ENCODE data around the gene USHBP1.

USHBP1 gene

DNA sequence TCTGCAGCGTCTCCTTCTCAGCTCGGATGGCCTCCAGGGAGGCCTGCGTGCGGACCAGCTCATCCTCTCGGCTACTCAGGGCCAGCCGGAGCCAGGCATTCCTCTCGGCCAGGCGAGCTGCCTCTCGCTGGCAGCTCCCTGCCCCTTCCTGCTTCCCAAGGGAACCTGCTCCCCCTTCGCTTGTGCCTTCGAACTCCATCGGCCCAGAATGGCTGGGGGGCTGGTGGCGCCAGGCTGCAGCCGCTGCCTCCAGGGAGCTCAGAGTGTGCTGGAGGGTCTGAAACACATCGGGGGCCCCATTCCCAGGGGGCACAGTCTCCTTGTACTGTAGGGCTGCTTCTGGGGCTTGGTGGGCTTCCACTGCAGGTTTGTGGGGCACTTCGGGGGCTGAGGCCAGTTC, 2.0 kb downstream of the USHBP1 start:
- no peak for DNase-seq

DNA sequence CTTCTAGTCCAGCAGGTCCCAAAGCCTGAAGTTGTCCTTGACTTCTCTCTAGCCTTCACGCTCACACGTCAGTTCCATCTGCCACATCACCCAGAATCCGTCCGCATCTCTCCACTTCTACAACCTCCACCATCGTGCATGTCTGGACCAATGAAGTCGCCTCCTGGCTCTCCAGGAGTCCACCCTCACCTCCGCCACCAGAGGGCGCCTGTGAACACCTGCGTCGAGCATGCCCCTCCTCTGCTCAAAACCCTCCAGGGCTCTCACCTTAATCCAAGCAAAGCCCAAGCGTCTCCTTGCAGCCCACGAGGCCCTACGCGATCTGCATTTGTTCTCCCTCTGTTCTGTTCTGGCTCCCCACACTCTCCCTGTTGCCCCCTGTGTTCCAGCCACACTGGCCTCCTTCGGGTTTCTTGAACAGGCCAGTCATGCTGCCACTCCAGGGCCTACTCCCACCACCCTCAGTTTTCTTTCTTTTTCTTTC, 3.7 kb downstream of the USHBP1 start:
- peak in 2 of 3 experiments; percentile 45 to 65 for DNase-seq

DNA sequence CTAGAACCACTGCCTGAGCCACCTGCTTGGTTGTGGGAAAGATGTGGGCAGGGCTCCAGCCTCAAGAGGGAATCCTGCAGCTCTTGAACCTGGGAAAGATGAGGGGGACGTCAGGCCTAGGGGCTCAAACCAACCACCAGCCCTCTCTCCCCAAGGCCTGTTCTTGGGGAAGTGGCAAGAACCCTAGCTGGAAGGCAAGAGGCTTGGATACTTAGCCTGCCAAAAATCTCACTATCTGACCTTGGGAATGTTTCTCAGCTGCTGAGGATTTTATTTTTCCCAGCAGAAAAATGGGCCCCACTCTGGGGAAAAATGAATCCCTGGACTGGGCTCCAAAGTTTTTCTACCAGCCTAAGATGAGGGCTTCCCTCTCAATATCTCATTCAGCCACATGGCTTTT, 4.6 kb downstream of the USHBP1 start:
- DNase-seq, result no peak

DNA sequence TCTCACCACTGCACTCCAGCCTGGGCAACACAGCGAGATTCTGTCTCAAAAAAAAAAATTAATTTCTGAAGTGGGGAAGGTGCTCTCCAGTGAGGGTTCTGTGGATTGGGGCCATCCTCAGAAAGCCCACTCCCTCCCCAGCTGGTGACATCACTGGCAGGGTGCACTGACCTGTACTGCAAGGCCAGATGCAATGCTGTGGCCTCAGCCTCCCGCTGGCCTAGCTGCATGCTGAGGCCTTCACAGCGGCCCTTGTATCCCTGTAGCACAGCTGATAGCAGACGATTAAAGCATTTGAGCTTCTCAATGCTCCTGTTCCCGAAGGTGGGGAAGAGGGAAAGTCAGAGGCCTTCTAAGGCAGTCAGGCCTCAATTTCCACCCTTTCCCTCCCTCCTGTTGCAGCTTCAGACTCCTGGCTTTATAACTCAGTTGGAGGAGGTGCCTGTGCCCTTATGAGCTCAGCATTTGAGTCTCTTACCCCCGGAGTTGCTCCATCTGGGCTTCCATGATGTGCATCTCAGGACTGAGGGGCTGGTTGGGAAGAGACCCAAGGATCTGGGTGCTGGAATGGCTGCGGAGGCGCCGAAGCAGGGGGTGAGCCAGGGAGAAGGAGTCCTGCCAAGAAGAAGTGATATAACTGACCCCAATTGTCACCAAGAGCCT, 5.3 kb downstream of the USHBP1 start:
- DNase-seq, result peak in 2 of 3 experiments; percentile 29 to 43

DNA sequence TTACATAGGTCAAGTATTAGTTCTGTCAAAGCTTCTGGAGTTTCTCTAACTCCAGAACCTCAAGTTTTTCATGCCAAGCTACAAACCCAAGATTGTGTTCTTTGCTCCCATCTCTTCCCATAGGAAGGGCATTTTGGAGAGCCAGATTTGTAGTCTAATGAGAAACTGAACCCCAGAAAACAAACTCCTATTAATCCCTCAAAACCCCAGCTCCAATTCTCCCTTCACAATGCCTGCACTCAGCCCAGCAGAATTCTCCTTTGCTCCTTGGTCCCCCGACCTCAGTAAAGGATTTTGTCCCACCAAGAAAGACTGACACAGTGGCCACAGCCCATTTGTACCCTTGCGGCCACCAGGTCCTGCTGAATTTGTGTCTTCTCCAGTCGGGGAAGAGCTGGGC, 8.4 kb downstream of the USHBP1 start:
- no peak for DNase-seq

DNA sequence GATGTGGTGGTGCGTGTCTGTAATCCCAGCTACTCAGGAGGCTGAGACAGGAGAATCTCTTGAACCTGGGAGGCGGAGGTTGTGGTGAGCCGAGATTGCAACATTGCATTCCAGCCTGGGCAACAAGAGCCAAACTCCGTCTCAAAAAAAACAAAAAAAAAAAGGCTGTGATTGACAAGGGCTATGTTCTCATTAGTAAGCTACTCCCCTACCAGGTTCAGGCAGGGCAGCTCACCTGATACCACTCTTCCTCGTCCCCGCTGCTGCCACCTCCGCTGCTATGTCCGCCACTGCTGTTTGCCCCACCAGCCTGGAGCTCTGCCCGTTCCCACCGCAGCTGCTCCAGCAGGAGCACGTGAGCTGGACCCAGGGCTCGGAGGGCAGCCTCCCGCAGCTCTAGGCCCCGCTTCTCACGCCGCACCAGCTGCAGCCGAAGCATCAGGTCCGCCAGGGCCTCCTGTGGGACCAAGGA, 9.4 kb downstream of the USHBP1 start:
- DNase-seq, result peak in 2 of 3 experiments; percentile 10 to 46

DNA sequence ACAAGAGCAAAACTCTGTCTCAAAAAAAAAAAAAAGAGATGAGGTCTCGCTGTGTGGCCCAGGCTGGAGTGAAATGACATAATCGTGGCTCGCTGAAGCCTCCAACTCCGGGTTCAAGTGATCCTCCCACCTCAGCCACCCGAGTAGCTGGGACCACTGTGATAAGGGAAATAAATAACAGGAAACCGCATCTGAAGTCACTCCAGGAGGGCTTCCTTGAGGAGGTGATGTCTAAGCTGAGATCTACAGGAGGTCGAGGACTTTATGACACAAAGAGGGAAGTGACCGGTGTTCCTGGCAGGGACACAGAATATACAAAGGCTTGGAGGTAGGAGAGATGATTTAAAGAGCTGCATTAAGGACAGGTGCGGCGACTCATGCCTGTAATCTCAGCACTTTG, 9.9 kb downstream of the USHBP1 start:
- peak in 1 of 3 experiments; percentile 12 for DNase-seq

DNA sequence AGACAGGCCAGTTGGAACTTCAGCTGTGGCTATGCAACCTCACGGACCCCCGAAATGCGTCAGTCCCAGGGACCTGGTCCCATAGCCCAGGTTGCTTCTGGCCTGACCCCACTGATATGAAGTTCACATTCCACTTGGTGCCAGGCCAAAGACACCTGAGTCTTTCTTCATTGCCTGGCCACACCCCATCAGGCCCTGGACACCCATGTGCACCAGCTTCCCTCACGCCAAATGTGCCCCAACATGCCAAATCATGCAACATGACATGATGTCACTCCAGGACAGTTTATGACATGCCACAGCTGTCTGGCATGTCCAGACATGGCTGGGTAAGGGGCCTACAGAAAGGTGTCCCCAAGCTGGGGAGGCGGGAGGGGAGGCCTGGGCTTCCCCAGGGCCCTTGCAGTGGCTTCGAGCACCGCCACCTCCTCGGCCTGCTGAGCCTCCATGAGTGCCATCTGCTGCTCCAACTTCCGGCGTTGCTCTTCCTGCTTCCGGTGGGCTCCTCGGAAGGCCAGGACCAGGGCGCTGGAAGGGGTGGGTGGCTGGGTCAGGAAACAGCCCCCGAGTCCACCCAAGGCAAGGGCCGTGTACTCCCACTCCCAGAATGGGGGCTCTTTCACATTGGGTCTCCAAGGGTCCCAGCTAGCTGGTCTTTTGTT, 14.5 kb downstream of the USHBP1 start:
- DNase-seq, result no peak

DNA sequence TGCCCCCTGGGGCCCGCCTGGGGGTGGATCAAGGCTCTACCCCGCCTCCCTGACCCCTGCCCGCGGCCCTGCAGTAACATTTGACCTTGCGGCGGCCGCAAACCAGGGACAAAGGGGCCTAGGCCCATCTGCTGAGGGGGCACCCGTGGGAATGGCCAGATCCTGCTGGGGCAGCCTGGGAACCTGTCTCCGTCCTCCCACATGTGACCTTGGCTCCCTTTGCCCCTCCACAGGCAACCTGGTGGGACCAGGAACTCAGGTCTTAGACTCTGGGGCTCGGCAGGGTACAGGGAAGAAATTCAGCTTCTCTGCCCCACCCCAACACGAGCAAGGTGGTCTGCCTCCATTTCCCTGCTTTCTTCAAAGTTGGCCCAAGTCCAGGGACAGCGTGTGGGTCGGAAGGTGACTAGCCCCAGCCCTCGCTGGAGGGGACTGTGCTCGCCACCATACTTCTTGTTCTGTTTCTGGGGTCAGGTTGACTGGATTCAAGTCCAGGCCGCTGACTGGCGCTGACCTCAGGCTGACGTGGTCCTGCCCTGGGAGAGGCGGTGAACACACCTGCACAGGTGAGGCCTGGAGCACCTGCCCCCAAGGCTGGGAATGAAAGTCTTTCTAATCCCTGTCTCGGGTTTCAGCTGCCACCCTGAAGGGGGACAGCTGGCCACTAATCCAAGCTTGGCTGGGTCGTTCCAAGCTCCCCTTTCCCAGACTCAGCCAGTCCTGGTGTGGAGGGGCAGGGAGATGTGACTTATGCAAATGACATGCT, 16.4 kb downstream of the USHBP1 start:
- DNase-seq, result peak in 2 of 3 experiments; percentile 10 to 35

DNA sequence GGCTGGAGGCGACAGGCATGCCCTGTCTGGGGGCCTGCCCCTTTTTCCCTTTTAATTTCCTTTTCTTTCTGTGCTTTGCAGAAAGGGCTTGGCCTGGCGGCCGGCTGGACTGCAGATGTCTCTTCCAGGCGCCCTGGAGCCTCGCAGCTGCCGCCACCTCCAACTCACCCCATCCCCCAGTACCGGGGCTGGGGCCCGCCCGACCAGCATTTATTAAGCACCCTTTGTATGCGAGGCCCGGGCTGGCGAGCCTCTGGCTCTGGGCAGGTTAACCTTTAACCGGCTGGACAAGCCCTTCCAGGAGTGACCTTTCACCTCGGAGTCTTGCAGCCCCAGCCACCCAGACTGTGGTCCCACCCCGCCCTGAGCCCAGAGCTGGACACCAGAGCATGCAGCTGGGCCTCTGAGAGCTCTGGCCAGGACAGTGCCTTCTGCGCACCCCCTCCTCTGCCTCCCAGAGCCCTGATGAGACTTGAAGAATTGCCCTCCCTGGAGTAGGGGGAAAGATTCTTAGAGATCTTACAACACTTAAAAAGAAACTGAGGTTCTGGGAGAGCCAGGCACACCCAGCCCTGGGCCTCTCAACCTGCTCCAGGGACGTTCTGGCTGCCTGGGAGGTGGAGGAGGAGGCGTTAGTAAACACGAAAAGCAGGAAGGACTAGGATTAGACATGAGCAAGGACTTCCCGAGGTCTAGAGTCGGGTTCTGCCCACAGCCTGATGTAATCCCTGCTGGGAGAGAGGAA, 17.7 kb downstream of the USHBP1 start:
- peak in 1 of 3 experiments; percentile 85 for DNase-seq

DNA sequence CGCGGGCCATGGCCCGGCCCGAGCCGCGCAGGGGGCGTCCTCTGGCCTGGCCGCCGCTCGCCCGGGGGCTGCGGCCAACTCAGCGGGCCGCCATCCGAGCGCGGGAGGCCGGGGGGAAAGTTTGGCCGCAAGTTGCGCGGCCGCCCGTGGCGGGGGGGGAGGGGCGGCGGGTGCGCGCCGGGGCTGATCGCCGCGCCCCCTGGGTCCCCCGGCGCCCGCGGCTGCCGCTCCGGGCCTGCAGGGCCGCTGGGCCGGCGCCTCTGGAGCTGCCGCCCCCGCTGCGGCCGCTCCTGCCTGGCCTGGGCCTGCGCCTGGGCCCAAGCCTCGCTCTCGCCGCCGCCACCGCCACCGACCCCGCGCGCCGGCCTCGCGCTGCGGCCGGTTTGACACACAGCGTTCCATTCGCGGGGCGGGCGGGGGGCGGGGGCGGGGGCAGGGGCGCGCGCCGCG, 19.0 kb downstream of the USHBP1 start, which contains the start of gene NR2F6:
NR2F6 (minus strand) TSS at position 385 of the 450 bp plus-strand sequence. CDS start 699 bp downstream, outside the sequence.
- no peak for DNase-seq

DNA sequence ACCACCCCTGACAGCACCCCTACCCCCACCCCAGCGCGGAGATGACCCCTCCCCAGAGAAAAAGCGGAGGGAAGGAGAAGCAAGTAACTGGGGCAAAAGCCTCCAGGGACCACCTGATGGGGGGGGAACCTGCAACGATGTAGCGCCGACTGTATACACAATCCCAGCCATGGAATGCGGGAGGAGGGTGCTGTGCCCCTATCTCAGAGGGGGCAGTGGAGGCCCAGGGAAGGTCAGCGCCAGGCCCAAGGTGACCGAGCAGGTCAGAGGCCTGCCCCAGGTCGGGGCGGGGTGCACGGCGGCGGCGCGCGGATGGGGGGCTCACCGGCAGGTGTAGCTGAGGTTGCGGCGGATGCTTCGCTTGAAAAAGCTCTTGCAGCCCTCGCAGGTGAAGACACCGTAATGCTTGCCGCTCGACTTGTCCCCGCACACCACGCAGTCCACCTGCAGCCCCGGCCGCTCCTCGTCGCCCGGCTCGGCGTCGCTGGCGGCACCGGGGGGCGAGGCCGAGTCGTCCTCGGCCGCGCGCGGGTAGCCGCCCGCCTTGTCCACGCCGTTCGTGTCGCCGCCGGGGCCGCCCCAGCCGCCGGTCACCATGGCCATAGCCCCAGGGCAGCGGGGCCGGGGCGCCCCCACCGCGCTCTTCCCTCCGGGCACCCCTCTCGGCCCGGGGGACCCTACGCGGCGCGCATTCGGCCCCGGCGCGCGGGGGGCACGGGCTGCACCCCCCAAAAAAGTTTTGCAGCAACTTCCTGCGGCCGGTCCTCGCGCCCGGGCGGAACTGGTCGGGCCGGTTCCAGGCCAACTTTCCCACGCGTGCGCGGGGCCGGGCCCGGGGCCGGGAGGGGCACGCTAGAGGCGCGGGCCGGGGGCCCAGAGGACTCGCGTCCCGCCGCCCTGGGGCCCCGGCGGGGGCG, 19.7 kb downstream of the USHBP1 start:
- DNase-seq, result peak in 2 of 3 experiments; percentile 27 to 42

DNA sequence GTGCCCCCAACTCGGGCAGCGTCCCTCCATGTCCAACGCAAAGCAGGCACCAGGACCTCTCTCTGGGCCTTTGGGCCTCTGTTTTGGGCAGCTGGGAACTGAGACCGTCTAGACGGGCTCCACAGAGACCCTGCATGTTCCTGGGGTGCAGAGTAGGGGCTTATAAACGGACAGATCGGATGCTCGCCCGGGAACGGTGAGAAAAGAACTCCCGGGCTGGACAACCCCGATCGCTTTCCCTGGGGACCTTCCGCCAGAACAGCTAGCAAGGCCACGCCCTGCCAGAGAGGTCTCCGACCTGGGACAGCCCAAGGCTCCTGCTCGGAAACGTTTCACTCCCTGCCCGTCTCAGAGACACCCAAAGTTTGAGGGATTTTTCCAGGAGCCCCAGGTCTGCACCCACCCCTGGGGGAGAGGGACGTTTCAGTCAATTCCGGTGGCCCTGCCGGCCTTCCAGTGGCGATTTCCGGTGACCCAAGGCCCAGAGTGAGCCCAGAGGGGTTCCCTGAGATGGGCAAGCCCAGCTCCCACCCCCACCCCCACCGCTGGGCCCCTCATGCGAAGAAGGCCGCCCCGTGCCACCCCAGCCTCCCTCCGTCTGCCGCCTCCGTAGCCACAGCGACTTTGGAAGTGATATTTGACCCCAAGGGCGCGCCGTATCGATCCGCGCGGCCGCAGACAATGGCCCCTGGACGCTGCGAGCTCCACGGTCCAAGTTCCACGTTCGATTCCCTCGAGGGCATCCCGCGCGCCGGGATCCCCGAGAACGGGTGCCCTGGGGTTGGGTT, 20.5 kb downstream of the USHBP1 start:
- DNase-seq, result peak in 2 of 3 experiments; percentile 41 to 46

DNA sequence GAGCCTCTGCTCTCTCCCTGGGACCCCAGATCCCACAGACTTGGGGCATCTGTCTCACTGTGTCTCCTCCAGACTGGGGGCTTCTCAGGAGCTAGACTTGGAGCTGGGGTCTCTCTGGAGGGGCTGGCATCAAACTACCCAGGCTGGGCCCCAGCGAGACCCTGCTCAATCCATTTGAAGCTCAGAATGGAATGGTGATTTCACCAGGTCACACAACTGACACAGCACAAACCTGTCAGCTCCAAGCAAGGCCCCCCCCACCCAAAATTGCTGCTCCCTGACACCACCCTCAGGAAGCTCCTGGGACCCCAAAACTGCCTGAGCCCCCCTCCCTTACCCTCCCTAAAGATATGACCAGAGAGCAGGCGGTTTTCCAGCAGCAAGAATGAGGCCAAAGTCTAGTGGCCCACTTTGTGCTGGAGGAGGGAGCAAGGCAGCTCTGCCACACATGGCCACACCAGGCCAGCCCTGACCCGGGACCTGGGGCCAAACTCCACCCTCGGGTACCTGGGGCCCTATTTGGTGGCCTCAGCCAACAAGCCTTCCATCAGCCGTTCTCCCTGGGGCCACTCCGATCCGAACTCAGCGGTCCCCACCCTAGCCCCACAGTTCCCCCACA, 21.2 kb downstream of the USHBP1 start:
- DNase-seq, result no peak

DNA sequence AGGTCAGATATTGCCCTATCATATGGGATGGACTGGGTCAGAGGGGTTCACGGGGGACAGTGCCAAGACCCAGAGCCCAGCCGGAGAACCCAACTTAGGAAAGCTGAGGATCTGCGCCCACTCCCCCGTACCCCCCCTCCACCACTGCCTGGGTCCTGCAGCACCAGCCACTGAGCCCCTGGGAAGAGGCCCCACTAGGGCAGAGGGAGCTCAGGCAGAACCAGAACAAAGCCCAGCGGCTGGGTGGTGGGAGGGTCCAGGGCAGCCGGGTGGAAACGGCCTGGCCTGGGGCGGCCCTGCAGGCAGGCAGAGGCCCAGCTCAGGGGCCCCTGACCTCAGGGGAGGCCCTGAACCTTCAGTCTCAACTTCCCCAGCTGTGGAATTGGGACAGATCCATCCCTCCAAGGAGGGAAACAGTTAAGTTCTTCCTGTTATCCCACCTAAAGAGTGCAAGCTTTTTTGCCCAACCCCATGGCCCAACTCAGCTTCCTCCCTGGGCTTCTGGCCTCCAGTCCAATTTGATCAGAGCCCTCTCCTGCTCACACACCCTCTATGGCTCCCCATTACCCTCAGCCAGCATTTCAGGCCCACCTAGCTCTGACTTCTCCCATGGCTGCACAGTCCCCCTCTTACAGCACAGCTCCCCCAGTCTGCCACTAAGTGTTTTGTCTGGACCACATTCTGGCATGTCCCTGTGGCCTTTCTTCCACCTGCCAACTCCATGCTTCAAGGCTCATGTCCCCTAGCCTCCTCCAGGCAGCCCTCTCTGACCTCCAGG, 21.9 kb downstream of the USHBP1 start:
- DNase-seq, result no peak

DNA sequence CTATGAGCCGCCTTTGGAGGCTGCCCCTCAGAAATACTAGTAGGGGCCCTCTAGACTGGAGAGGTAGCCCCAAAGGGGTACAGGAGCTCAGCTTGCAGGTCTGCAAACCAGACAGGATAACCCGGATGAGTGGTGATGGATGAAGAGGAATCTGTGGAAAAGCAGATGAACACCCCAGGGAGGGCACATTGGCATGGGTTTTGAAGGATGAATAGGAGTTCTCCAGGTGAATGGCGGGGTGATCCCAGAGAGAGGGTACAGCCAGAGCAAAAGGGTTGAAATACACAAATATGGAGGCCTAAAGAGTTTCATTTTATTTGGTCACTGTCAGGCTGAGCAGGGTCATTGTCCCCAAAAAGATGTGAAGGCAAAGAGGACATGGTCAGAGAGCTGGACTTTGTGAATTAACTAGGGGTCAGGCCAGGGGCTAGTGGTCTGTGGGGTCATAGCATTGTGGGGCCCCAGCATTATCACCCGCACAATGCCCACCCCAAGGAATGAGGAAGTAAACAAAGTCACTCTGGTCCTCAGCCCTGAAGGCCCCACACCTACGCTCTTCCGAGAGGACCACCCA, 23.6 kb downstream of the USHBP1 start:
- DNase-seq, result no peak

DNA sequence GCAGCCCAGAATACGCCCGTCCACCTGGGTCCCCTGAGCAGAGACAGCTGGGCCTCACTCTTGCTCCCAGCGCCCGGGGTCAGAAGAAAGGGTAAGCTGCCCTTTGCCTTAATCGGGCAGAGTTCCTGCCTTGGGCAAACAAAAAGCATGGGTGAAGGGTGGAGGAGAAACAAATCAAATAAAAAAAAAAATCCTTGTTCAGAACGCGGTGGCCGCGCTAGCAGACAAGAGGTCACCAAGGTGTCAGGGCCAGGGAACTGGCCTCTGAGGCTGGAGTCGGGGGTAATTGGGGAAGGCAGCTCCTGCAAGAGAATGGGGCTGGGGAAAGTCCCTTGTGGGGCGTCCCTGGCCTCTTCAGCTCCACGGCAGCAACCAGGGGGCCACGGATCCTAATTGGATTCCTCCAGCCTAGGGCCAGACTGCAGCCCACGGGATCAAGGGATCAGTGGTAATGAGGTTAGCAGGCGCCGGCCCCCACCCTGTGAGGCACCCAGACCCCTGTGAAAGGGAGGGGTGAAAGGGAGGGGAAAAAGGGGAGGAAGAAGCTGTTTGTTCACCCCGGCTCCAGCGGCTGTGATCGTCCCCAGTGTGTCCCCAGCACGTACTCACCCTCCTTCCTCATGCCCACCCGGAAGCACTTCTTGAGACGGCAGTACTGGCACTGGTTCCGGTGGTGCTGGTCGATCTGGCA, 24.3 kb downstream of the USHBP1 start:
- DNase-seq, result no peak

Data from NCI-H1417 (cell line).